ENCODE results near the gene DNAH10. TPM values are rescaled to one million over a fixed set of nuclear protein-coding genes. Genes with fewer than 3 reads are reported as not detected.

DNAH10 gene
- total RNA-seq, 2 donors from 2014 or later: 0.09 to 0.64 TPM

- Histone ChIP-seq H3K36me3 (ENCODE audit: control insufficient read depth, insufficient read depth, low read length) (peaks cover 81% of the 10 kb centered on the region), H3K9me3 (ENCODE audit: control insufficient read depth, low read length) (no peaks in the 10 kb centered on the region), H3K27me3 (ENCODE audit: control insufficient read depth, insufficient read depth, low read length, poor library complexity, severe bottlenecking) (no peaks in the 10 kb centered on the region), H3K4me1 (ENCODE audit: control insufficient read depth, insufficient read depth, low read length) (no peaks in the 10 kb centered on the region), H3K4me3 (ENCODE audit: low read length) (no peak overlapping the region), H3K9ac (ENCODE audit: extremely low read depth, low read length, poor library complexity, severe bottlenecking) (no peak overlapping the region), H3K27ac (ENCODE audit: low read depth, low read length) (no peak overlapping the region)
- Mint-ChIP-seq H3K27me3 (ENCODE audit: insufficient read depth) (no peaks in the 10 kb centered on the region), H3K4me1 (no peaks in the 10 kb centered on the region), H3K4me3 (no peak overlapping the region), H3K27ac (no peak overlapping the region), H3K36me3 (ENCODE audit: low read depth) (peaks cover 80% of the 10 kb centered on the region), H3K9me3 (no peaks in the 10 kb centered on the region)
- DNase-seq: no peak
- WGBS, 2 experiments (ENCODE audit: insufficient coverage in 1 of 2, insufficient read length in 1 of 2): 80 to 96% methylated on average over 1 to 4 of the region's 5 CpGs
- no peak for TF ChIP-seq CTCF (conservative IDR thresholded peaks at IDR 0.05)
These were observed 14.8 kb upstream of the DNAH10 start for GRCh38 chr12:123747309-123747708.

GRCh38 chr12:123748161-123748560 is 13.9 kb upstream of the DNAH10 start:
- Mint-ChIP-seq H3K4me3 (no peak overlapping the region), H3K27me3 (ENCODE audit: insufficient read depth) (no peaks in the 10 kb centered on the region), H3K36me3 (ENCODE audit: low read depth) (peaks cover 79% of the 10 kb centered on the region), H3K4me1 (no peaks in the 10 kb centered on the region), H3K9me3 (no peaks in the 10 kb centered on the region), H3K27ac (no peak overlapping the region)
- 94 to 96% methylated on average over 5 to 6 of the region's 6 CpGs for WGBS, 2 experiments (ENCODE audit: insufficient coverage in 1 of 2, insufficient read length in 1 of 2)
- no peaks in the 10 kb centered on the region for H3K27me3 ChIP-seq (ENCODE audit: control insufficient read depth, insufficient read depth, low read length, poor library complexity, severe bottlenecking)
- H3K9ac ChIP-seq (ENCODE audit: extremely low read depth, low read length, poor library complexity, severe bottlenecking): no peak overlapping the region
- H3K36me3 ChIP-seq (ENCODE audit: control insufficient read depth, insufficient read depth, low read length): peaks cover 81% of the 10 kb centered on the region
- H3K27ac ChIP-seq (ENCODE audit: low read depth, low read length): no peak overlapping the region
- no peak for DNase-seq
- no peaks in the 10 kb centered on the region for H3K9me3 ChIP-seq (ENCODE audit: control insufficient read depth, low read length)
- no peak overlapping the region for H3K4me3 ChIP-seq (ENCODE audit: low read length)
- TF ChIP-seq CTCF (conservative IDR thresholded peaks at IDR 0.05): no peak
- H3K4me1 ChIP-seq (ENCODE audit: control insufficient read depth, insufficient read depth, low read length): no peaks in the 10 kb centered on the region

- Histone ChIP-seq H3K9ac (ENCODE audit: extremely low read depth, low read length, poor library complexity, severe bottlenecking) (no peak overlapping the region), H3K4me1 (ENCODE audit: control insufficient read depth, insufficient read depth, low read length) (no peaks in the 10 kb centered on the region), H3K4me3 (ENCODE audit: low read length) (no peak overlapping the region), H3K36me3 (ENCODE audit: control insufficient read depth, insufficient read depth, low read length) (peaks cover 81% of the 10 kb centered on the region), H3K9me3 (ENCODE audit: control insufficient read depth, low read length) (no peaks in the 10 kb centered on the region), H3K27ac (ENCODE audit: low read depth, low read length) (no peak overlapping the region), H3K27me3 (ENCODE audit: control insufficient read depth, insufficient read depth, low read length, poor library complexity, severe bottlenecking) (no peaks in the 10 kb centered on the region)
- H3K4me3 Mint-ChIP-seq: no peak overlapping the region
- H3K27ac Mint-ChIP-seq: no peak overlapping the region
- 85 to 97% methylated on average over 4 of the region's 4 CpGs for WGBS, 2 experiments (ENCODE audit: insufficient coverage in 1 of 2, insufficient read length in 1 of 2)
- H3K27me3 Mint-ChIP-seq (ENCODE audit: insufficient read depth): no peaks in the 10 kb centered on the region
- no peak for DNase-seq
- H3K4me1 Mint-ChIP-seq: no peaks in the 10 kb centered on the region
- TF ChIP-seq CTCF (conservative IDR thresholded peaks at IDR 0.05): no peak
- H3K36me3 Mint-ChIP-seq (ENCODE audit: low read depth): peaks cover 80% of the 10 kb centered on the region
- H3K9me3 Mint-ChIP-seq: no peaks in the 10 kb centered on the region
These were observed 13.4 kb upstream of the DNAH10 start for GRCh38 chr12:123748661-123749060.
